LNCAP (cell line): Measurements from ENCODE around the gene KRT6C.

Experiments
- TF ChIP-seq, protein P1 (sequence below): fragments of 450-650 bp; IDR thresholded peaks from 2 replicates; pipeline ENCODE4 v1.5.1; 2017; ENCODE audit warnings: mild to moderate bottlenecking

KRT6C gene

GRCh38 chr12:52517888-52518287 is 44.3 kb upstream of the KRT6C start:
- TF ChIP-seq, protein P1, sequence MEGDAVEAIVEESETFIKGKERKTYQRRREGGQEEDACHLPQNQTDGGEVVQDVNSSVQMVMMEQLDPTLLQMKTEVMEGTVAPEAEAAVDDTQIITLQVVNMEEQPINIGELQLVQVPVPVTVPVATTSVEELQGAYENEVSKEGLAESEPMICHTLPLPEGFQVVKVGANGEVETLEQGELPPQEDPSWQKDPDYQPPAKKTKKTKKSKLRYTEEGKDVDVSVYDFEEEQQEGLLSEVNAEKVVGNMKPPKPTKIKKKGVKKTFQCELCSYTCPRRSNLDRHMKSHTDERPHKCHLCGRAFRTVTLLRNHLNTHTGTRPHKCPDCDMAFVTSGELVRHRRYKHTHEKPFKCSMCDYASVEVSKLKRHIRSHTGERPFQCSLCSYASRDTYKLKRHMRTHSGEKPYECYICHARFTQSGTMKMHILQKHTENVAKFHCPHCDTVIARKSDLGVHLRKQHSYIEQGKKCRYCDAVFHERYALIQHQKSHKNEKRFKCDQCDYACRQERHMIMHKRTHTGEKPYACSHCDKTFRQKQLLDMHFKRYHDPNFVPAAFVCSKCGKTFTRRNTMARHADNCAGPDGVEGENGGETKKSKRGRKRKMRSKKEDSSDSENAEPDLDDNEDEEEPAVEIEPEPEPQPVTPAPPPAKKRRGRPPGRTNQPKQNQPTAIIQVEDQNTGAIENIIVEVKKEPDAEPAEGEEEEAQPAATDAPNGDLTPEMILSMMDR: no peak

- TF ChIP-seq, protein P1: no peak
Measured at GRCh38 chr12:52517005-52517835, 43.6 kb upstream of the KRT6C start.

DNA sequence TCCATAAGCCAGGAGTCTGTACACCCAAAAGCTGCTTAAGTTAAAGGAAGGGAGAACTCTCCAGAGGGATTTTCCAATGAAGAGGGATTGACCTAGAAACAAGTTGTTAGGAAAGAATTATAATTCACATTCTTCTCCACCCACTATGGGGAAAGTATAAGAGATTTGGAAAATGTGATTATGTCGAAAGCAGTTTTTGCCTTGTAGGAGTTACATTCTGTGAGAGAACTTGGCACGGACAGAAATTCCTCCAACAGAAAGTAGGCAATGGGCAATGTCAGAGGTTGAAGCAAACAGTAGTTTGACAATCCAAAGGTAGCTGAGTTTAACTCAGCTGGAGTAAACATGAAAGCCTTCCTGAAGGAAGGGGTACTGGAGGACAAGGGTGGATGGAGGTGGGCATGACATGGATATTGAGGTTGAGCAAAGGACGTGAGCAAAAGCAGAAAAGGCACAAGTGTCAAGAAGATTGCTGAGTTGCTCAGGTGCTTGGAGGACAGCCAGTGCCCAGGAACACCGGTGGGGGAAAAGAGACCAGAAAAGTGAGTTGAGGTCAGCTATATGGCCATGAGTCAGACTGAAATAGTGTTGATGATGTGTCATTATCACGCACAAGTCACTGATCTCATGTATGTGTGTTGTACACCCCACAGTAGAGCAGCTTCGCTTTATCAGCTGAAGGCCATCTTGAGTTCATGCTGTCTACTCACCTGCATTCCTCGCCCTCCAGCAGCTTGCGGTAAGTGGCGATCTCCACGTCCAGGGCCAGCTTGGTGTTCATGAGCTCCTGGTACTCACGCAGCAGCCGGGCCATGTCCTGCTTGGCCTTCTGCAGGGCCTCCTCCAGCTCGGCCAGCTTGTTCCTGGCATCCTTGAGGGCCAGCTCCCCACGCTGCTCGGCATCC is 42.6 kb upstream of the KRT6C start:
- TF ChIP-seq, protein P1: no peak

GRCh38 chr12:52515319-52515646 is 41.7 kb upstream of the KRT6C start:
- TF ChIP-seq, protein P1: no peak

DNA sequence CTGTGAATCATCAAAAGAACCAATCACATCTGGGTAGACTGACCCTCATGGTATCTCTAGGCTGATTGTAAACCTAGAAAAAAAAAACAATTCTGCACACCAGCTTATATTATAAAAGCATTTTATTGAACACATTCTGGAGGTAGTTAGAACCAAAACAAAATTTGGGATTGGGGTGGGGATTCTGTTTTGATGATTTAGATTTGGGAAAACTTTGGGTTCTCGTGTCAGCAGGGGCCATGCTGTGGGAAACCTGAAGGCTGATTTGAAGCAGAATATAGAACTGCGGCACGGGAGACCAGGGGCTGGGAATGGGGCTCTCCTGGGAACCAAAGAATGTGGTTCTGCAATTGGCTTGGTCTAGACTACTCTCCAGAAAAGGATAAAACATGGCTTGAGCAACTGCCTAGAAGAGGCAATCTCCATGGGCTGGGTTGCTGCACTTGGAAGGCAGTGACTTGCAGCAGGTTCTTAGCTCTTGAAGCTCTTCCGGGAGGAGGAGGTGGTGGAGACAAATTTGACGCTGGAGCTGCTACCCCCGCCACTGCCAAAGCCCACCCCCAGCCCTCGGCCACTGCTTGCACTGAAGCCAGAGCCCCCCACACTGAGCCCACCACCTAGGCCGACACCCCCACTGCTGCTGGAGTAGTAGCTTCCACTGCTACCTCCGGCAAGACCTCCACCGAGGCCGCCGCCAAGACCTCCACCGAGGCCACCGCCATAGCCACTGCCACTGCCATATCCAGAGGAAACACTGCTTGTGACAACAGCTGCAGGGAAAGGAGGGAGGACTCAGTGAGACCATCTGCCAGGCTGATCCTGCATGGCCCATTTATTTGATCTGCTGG is 41.1 kb upstream of the KRT6C start:
- TF ChIP-seq, protein P1: no peak

- TF ChIP-seq, protein P1: no peak
Measured at GRCh38 chr12:52513736-52514135, 40.1 kb upstream of the KRT6C start.

GRCh38 chr12:52508211-52508610 is 34.6 kb upstream of the KRT6C start:
- TF ChIP-seq, protein P1: no peak
